KMS-11 (cell line): Measurements from ENCODE around the gene CDC42SE2.

Experiments used
- H2AFZ ChIP-seq: fragments of 200-600 bp; sonication (generic); 2 replicates; pipeline ENCODE4 v1.6.1; 2016; ENCODE audit warnings: antibody characterized with exemption, mixed run types, low read depth
- H3K27ac ChIP-seq: fragments of 200-600 bp; sonication (generic); 2 replicates; pipeline ENCODE4 v1.6.1; 2016; ENCODE audit warnings: mild to moderate bottlenecking, mixed run types
- H3K27me3 ChIP-seq: fragments of 200-600 bp; sonication (generic); 2 replicates; pipeline ENCODE4 v1.6.1; 2017; ENCODE audit warnings: mild to moderate bottlenecking, low read depth, mixed run types, moderate library complexity; ENCODE audit not compliant: insufficient read depth
- H3K36me3 ChIP-seq: fragments of 200-600 bp; sonication (generic); 2 replicates; pipeline ENCODE4 v1.6.1; 2017; ENCODE audit warnings: mild to moderate bottlenecking, mixed run types; ENCODE audit not compliant: insufficient read depth
- H3K4me1 ChIP-seq: fragments of 200-600 bp; sonication (generic); 2 replicates; pipeline ENCODE4 v1.6.1; 2016; ENCODE audit warnings: mild to moderate bottlenecking, low read depth, mixed run types; ENCODE audit not compliant: poor library complexity, severe bottlenecking
- H3K4me2 ChIP-seq: fragments of 200-600 bp; sonication (generic); 2 replicates; pipeline ENCODE4 v1.7.0; 2016; ENCODE audit warnings: mild to moderate bottlenecking, mixed run types
- H3K4me3 ChIP-seq: fragments of 200-600 bp; sonication (generic); IDR thresholded peaks from 2 replicates; pipeline ENCODE4 v1.6.1; 2017; ENCODE audit warnings: low read depth, low read length, mixed read lengths; ENCODE audit not compliant: insufficient read depth
- H3K79me2 ChIP-seq: fragments of 200-600 bp; sonication (generic); 2 replicates; pipeline ENCODE4 v1.6.1; 2016; ENCODE audit warnings: low read depth, mixed run types; ENCODE audit not compliant: insufficient read depth
- H3K9ac ChIP-seq: fragments of 200-600 bp; sonication (generic); 2 replicates; pipeline ENCODE4 v1.6.1; 2016; ENCODE audit warnings: mild to moderate bottlenecking, mixed run types
- H4K20me1 ChIP-seq: fragments of 200-600 bp; sonication (generic); 2 replicates; pipeline ENCODE4 v1.6.1; 2016; ENCODE audit warnings: mild to moderate bottlenecking, mixed run types; ENCODE audit not compliant: insufficient read depth
- CTCF ChIP-seq: fragments of 200-600 bp; sonication (generic); conservative IDR thresholded peaks from 2 replicates; pipeline ENCODE4 v1.6.1; 2017; ENCODE audit warnings: low read depth, mild to moderate bottlenecking, antibody characterized with exemption, low read length, moderate library complexity, mixed read lengths

CDC42SE2 gene

GRCh38 chr5:131430794-131431193 lies 166.9 kb downstream of the CDC42SE2 start:
- Histone ChIP-seq H3K4me3 (no peak overlapping the region), H3K9ac (no peak overlapping the region), H3K36me3 (peaks cover 10% of the 10 kb centered on the region; the same call in 1 of the 2 replicates)

GRCh38 chr5:131431794-131432193 lies 167.9 kb downstream of the CDC42SE2 start:
- Histone ChIP-seq H3K79me2 (no peaks in the 10 kb centered on the region), H3K4me1 (no peaks in the 10 kb centered on the region), H3K4me2 (no peak overlapping the region), H3K9ac (no peak overlapping the region), H3K36me3 (peaks cover 10% of the 10 kb centered on the region; the same call in 1 of the 2 replicates), H3K27ac (no peak overlapping the region), H3K27me3 (no peaks in the 10 kb centered on the region), H4K20me1 (no peaks in the 10 kb centered on the region), H3K4me3 (no peak overlapping the region), H2AFZ (no peak overlapping the region)
- TF ChIP-seq CTCF, result no peak

More at GRCh38 chr5:131430794-131431193, 166.9 kb downstream of the CDC42SE2 start:
- Histone ChIP-seq H3K79me2 (no peaks in the 10 kb centered on the region), H2AFZ (no peak overlapping the region), H4K20me1 (no peaks in the 10 kb centered on the region), H3K27me3 (no peaks in the 10 kb centered on the region), H3K4me2 (no peak overlapping the region), H3K27ac (no peak overlapping the region), H3K4me1 (no peaks in the 10 kb centered on the region)
- no peak for TF ChIP-seq CTCF

- H3K4me1 ChIP-seq, result no peaks in the 10 kb centered on the region
- H4K20me1 ChIP-seq, result no peaks in the 10 kb centered on the region
- no peaks in the 10 kb centered on the region for H3K27me3 ChIP-seq
- H3K4me3 ChIP-seq, result no peak overlapping the region
- peaks cover 10% of the 10 kb centered on the region; the same call in 1 of the 2 replicates for H3K36me3 ChIP-seq
- no peak overlapping the region for H3K4me2 ChIP-seq
- no peak overlapping the region for H3K9ac ChIP-seq
- no peaks in the 10 kb centered on the region for H3K79me2 ChIP-seq
- H3K27ac ChIP-seq, result no peak overlapping the region
- H2AFZ ChIP-seq, result no peak overlapping the region
- TF ChIP-seq CTCF, result no peak
Observed at GRCh38 chr5:131433109-131433508, 169.3 kb downstream of the CDC42SE2 start.

- Histone ChIP-seq H3K36me3 (peaks cover 4% of the 10 kb centered on the region; the same call in 1 of the 2 replicates), H3K9ac (no peak overlapping the region), H3K79me2 (no peaks in the 10 kb centered on the region), H3K4me2 (no peak overlapping the region), H3K4me3 (no peak overlapping the region), H3K4me1 (no peaks in the 10 kb centered on the region), H3K27ac (no peak overlapping the region), H2AFZ (no peak overlapping the region), H4K20me1 (no peaks in the 10 kb centered on the region), H3K27me3 (no peaks in the 10 kb centered on the region)
- no peak for TF ChIP-seq CTCF
Observed at GRCh38 chr5:131436081-131436480, 172.2 kb downstream of the CDC42SE2 start.
